Astrocyte (in vitro differentiated cells and primary cell): Measurements from ENCODE around the gene PLEKHO1. TPM values are rescaled to one million over a fixed set of nuclear protein-coding genes. Genes with fewer than 3 reads are reported as not detected.

Experiments used
- total RNA-seq: library from RNA; stranded (reverse); gene quantifications from 2 replicates; pipeline ENCODE4 v1.2.1, GENCODE V29; 2021

The PLEKHO1 gene
- total RNA-seq, 1 donor from 2014 or later, result 63.7 TPM

Other genes starting within 250 kb of the PLEKHO1 start
- 6.4 and 6.8 TPM in 2 replicates for gene SV2A, start 232.1 kb upstream of the PLEKHO1 start, total RNA-seq
- gene SF3B4, start 222.1 kb upstream of the PLEKHO1 start, total RNA-seq, result 73.2 and 74.0 TPM in 2 replicates
- 4.0 and 5.0 TPM in 2 replicates for gene MTMR11, start 213.0 kb upstream of the PLEKHO1 start, total RNA-seq
- gene OTUD7B, start 139.2 kb upstream of the PLEKHO1 start, total RNA-seq, result 31.9 and 33.1 TPM in 2 replicates
- gene VPS45, start 82.1 kb upstream of the PLEKHO1 start, total RNA-seq, result 33.8 and 34.0 TPM in 2 replicates
- 45.2 and 48.9 TPM in 2 replicates for gene ANP32E, start 86.2 kb downstream of the PLEKHO1 start, total RNA-seq
- gene CA14, start 107.9 kb downstream of the PLEKHO1 start, total RNA-seq, result 1.2 TPM in 2 replicates
- gene APH1A, start 119.1 kb downstream of the PLEKHO1 start, total RNA-seq, result 99.9 and 100 TPM in 2 replicates
- 7.9 and 9.6 TPM in 2 replicates for gene C1orf54, start 122.9 kb downstream of the PLEKHO1 start, total RNA-seq
- 4.8 and 6.3 TPM in 2 replicates for gene CIART, start 132.6 kb downstream of the PLEKHO1 start, total RNA-seq
- gene MRPS21, start 143.9 kb downstream of the PLEKHO1 start, total RNA-seq, result 63.7 and 65.0 TPM in 2 replicates
- gene PRPF3, start 171.6 kb downstream of the PLEKHO1 start, total RNA-seq, result 47.1 and 52.9 TPM in 2 replicates
- gene RPRD2, start 214.2 kb downstream of the PLEKHO1 start, total RNA-seq, result 25.2 and 26.0 TPM in 2 replicates